Ovary (tissue), 9 donors: ENCODE results near the gene TSHZ3. TPM values are rescaled to one million over a fixed set of nuclear protein-coding genes. Genes with fewer than 3 reads are reported as not detected.
A peak's percentile ranks its signal among the peaks of the same experiment; 100 is the strongest.

Experiments
- DNase-seq, 5 donors: peaks; one replicate each; pipeline ENCODE4 v3.0.0-alpha.2; 2019 to 2020
- H3K27ac ChIP-seq, 2 donors: fragments of 200-600 bp; one replicate each; pipeline versions ENCODE4 v1.5.1 to v1.8.0; 2019 to 2022
- H3K27me3 ChIP-seq: fragments of 200-600 bp; one replicate; pipeline ENCODE4 v1.8.0; 2022
- H3K36me3 ChIP-seq: fragments of 200-600 bp; sonication (generic); one replicate; pipeline ENCODE4 v1.5.1; 2019
- H3K4me1 ChIP-seq: one replicate; pipeline ENCODE4 v1.8.1; 2013; ENCODE audit warnings: mild to moderate bottlenecking, moderate library complexity; ENCODE audit not compliant: insufficient read depth
- H3K4me3 ChIP-seq: fragments of 200-600 bp; sonication (generic); one replicate; pipeline ENCODE4 v1.5.1; 2017
- H3K9me3 ChIP-seq, 2 donors: fragments of 200-600 bp in 1 of 2; sonication (generic) in 1 of 2; one replicate each; pipeline versions ENCODE4 v1.5.1 to v1.8.1; 2013 to 2019; ENCODE audit warnings: mild to moderate bottlenecking in 1 of 2, moderate library complexity in 1 of 2
- CTCF ChIP-seq, 3 donors: fragments of 450-650 bp in 2 of 3; fragments of 200-600 bp in 1 of 3; IDR thresholded peaks; one replicate each; pipeline versions ENCODE4 v1.5.1 to v1.8.0; 2016 to 2022; ENCODE audit warnings: antibody characterized with exemption in 3 of 3, mild to moderate bottlenecking in 1 of 3
- EP300 ChIP-seq: sonication (generic); formaldehyde crosslinking; IDR thresholded peaks from one replicate; pipeline ENCODE4 v1.6.1; 2017; ENCODE audit warnings: antibody characterized with exemption
- POLR2A ChIP-seq: fragments of 450-650 bp; IDR thresholded peaks from one replicate; pipeline ENCODE4 v1.6.1; 2017; ENCODE audit warnings: antibody characterized with exemption, mild to moderate bottlenecking, moderate library complexity
- WGBS, 3 donors: extraction: QIAGEN DNeasy Blood & Tissue Kit in 1 of 3; methylation state at CpG; one replicate each; pipeline versions ENCODE4 v1.1.5 to v1.1.7; 2013 to 2017; 5-methylcytosine and 5-hydroxymethylcytosine counted together
- intact Hi-C, 4 donors: fragments of 100-400 bp; cut with DNase I; formaldehyde crosslinking; loops; one replicate each; pipeline versions ENCODE4 v1.11.0 to v1.15.1; 2022 to 2023
- polyA plus RNA-seq, 2 donors: library from polyadenylated mRNA; stranded (reverse); fragments of 200-250 nt in 1 of 2; fragments of 350-450 nt in 1 of 2; fragmentation: Illumina TruSeq in 1 of 2; extraction: RNeasy Lipid Tissue Mini Kit (QIAGEN cat#74804) in 1 of 2; gene quantifications; one replicate each; pipeline ENCODE4 v1.2.3, GENCODE V29; 2013 to 2014
- total RNA-seq, 7 donors: library from RNA; depleted of rRNA in 2 of 7; stranded (reverse); fragments of >200 nt in 2 of 7; fragmentation: NEBNext Ultra II Directional in 3 of 7; extraction: Animal tissue kit (Norgen Biotek cat#: 25700) in 3 of 7; gene quantifications; one replicate each; pipeline versions ENCODE4 v1.1.0 to v1.2.4, GENCODE V29; 2016 to 2023
- donor health status: DM: no; HTN: no; CAD: no; lungs with moderate emphysema.
- donor health status: DM: no; HTN: no; CAD: no.
- donor health status: Bipolar disorder and iron deficiency.
- donor health status: DM: yes; HTN: yes; CAD: no.
- donor health status: DM: no; HTN: no; CAD: no.
- donor health status: DM: yes; HTN: yes; CAD: no.

TSHZ3 gene
- total and polyA plus RNA-seq, 9 donors = 23.3 to 107 (median 50.3) TPM

GRCh38 chr19:31326329-31327028 lies 22.8 kb downstream of the TSHZ3 start:
- Histone ChIP-seq H3K4me1 (peaks cover 17% of the 10 kb centered on the region), H3K9me3 (no peaks in the 10 kb centered on the region), H3K4me3 (no peak overlapping the region), H3K36me3 (no peaks in the 10 kb centered on the region), H3K27ac (no peak overlapping the region), H3K27me3 (no peaks in the 10 kb centered on the region)
- DNase-seq = peak in 1 of 5 donors; percentile 9
- WGBS, 3 donors = 30 to 52% (median 37%) methylated on average over 14 of the region's 14 CpGs
- intact Hi-C loops = no loop called here
- no peak for TF ChIP-seq POLR2A
- no peak for TF ChIP-seq CTCF (IDR thresholded peaks at IDR 0.05)
- no peak for TF ChIP-seq EP300

- intact Hi-C loops = no loop called here
- TF ChIP-seq EP300 (no peak), POLR2A (no peak), CTCF (IDR thresholded peaks at IDR 0.05) (no peak)
- Histone ChIP-seq H3K27ac (no peak overlapping the region), H3K4me1 (peaks cover 10% of the 10 kb centered on the region), H3K4me3 (no peak overlapping the region), H3K36me3 (no peaks in the 10 kb centered on the region), H3K27me3 (no peaks in the 10 kb centered on the region), H3K9me3 (no peaks in the 10 kb centered on the region)
- 94 to 98% (median 96%) methylated on average over 11 of the region's 11 CpGs for WGBS, 3 donors
- DNase-seq = no peak
These were observed 23.9 kb downstream of the TSHZ3 start for GRCh38 chr19:31325342-31325741.

- no peak overlapping the region for H3K27ac ChIP-seq
- H3K4me1 ChIP-seq = peaks cover 8% of the 10 kb centered on the region
- no peaks in the 10 kb centered on the region for H3K9me3 ChIP-seq
- no peaks in the 10 kb centered on the region for H3K27me3 ChIP-seq
- TF ChIP-seq EP300 (no peak), CTCF (IDR thresholded peaks at IDR 0.05) (no peak), POLR2A (no peak)
- no peaks in the 10 kb centered on the region for H3K36me3 ChIP-seq
- intact Hi-C loops = no loop called here
- no peak overlapping the region for H3K4me3 ChIP-seq
- DNase-seq = no peak
- WGBS, 3 donors = 63 to 66% (median 64%) methylated on average over 3 of the region's 3 CpGs
These were observed 29.8 kb downstream of the TSHZ3 start for GRCh38 chr19:31319465-31319864.

DNA sequence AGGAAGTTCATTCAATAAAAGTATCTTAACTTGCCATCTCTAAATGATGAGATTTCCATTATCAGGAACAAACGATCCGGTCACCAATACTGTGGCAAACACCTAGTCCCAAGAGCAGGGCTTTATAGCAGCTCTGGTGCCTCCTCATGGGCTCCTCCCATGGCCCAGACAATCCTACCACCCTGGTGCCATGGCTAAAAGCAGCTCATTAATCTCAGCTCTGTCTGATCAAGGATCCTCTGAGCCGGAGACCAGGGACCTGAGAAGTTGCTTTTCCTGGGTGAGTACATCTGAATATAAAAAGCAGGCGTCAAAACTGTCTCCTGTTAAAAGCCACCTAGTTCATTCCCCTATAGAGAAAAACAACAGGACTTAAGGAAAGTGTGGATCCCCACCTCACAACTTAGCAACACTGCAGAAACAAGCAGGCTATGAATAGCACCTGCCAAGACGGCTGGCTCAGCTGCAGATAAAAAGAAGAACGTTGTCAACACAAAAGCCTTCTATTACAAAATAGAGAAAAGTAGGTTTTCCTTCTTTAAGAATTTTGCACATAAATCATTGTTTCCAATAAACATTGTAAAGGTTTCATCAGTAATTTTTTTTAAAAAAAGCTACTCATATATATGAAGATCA lies 30.3 kb downstream of the TSHZ3 start:
- DNase-seq = no peak
- Histone ChIP-seq H3K36me3 (no peaks in the 10 kb centered on the region), H3K9me3 (no peaks in the 10 kb centered on the region), H3K27me3 (no peaks in the 10 kb centered on the region), H3K4me3 (no peak overlapping the region), H3K4me1 (peaks cover 8% of the 10 kb centered on the region), H3K27ac (no peak overlapping the region)
- 47 to 60% (median 56%) methylated on average over 6 of the region's 6 CpGs for WGBS, 3 donors
- intact Hi-C loops = no loop called here
- TF ChIP-seq CTCF (IDR thresholded peaks at IDR 0.05) = no peak
- no peak for TF ChIP-seq POLR2A
- no peak for TF ChIP-seq EP300
